ENCODE data around the gene C10orf67. TPM values are rescaled to one million over a fixed set of nuclear protein-coding genes. Genes with fewer than 3 reads are reported as not detected.

Gene C10orf67
- total RNA-seq, 1 experiment from 2014 or later = 0.13 TPM

- Histone ChIP-seq H3K36me3 (ENCODE audit: insufficient read depth, low read length, poor library complexity, severe bottlenecking) (no peaks in the 10 kb centered on the region), H3K27ac (ENCODE audit: low read depth, low read length, poor library complexity, severe bottlenecking) (no peak overlapping the region), H3K4me3 (ENCODE audit: low read depth, low read length, poor library complexity, severe bottlenecking) (no peak overlapping the region), H3K4me1 (ENCODE audit: insufficient read depth, low read length, poor library complexity, severe bottlenecking) (peaks cover 5% of the 10 kb centered on the region), H3K27me3 (replicated peaks; ENCODE audit: insufficient read depth, low read depth, low read length, poor library complexity) (no peaks in the 10 kb centered on the region), H3K9me3 (ENCODE audit: low read depth, low read length, poor library complexity, severe bottlenecking) (no peaks in the 10 kb centered on the region)
- DNase-seq (ENCODE audit: low spot score) = no peak
- POLR2A ChIA-PET (ENCODE audit: low non-redundant PET) = no interaction called here
- intact Hi-C loops (cut with micrococcal nuclease; ENCODE audit: unreplicated experiment) = loop anchor here (5.0 to 10.0 kb wide), 3 partner anchors 211 to 1239 kb away; no protein-coding TSS in a partner anchor
- TF ChIP-seq EZH2 (IDR thresholded peaks at IDR 0.05; ENCODE audit: borderline replicate concordance, low read depth, low read length, poor library complexity, severe bottlenecking) (no peak), CTCF (conservative IDR thresholded peaks at IDR 0.05; ENCODE audit: low read depth, low read length) (no peak)
- CTCF ChIA-PET = interaction anchor here (0.6 kb wide), 1 partner anchor 1205 kb away, joined by 7 read pairs; no protein-coding TSS in a partner anchor
- BruUV-seq (replicated peaks) = no TSS peak
These were observed 28.6 kb downstream of the C10orf67 start for GRCh38 chr10:23315966-23316365.

GRCh38 chr10:23314835-23315239 is 29.8 kb downstream of the C10orf67 start:
- peaks cover 5% of the 10 kb centered on the region for H3K4me1 ChIP-seq (ENCODE audit: insufficient read depth, low read length, poor library complexity, severe bottlenecking)
- no peaks in the 10 kb centered on the region for H3K27me3 ChIP-seq (replicated peaks; ENCODE audit: insufficient read depth, low read depth, low read length, poor library complexity)
- peak; percentile 86 for DNase-seq (ENCODE audit: low spot score)
- H3K9me3 ChIP-seq (ENCODE audit: low read depth, low read length, poor library complexity, severe bottlenecking) = no peaks in the 10 kb centered on the region
- no peaks in the 10 kb centered on the region for H3K36me3 ChIP-seq (ENCODE audit: insufficient read depth, low read length, poor library complexity, severe bottlenecking)
- intact Hi-C loops (cut with micrococcal nuclease; ENCODE audit: unreplicated experiment) = loop anchor here (5.0 to 10.0 kb wide), 4 partner anchors 212 to 1240 kb away; no protein-coding TSS in a partner anchor
- no peak overlapping the region for H3K27ac ChIP-seq (ENCODE audit: low read depth, low read length, poor library complexity, severe bottlenecking)
- no peak overlapping the region for H3K4me3 ChIP-seq (ENCODE audit: low read depth, low read length, poor library complexity, severe bottlenecking)
- TF ChIP-seq CTCF (conservative IDR thresholded peaks at IDR 0.05; ENCODE audit: low read depth, low read length) = peak; percentile 77
- no peak for TF ChIP-seq EZH2 (IDR thresholded peaks at IDR 0.05; ENCODE audit: borderline replicate concordance, low read depth, low read length, poor library complexity, severe bottlenecking)
- BruUV-seq (replicated peaks) = no TSS peak
- POLR2A ChIA-PET (ENCODE audit: low non-redundant PET) = no interaction called here
- CTCF ChIA-PET = interaction anchor here (0.5 to 1.2 kb wide), 6 partner anchors 23 to 341 kb away, joined by 3 to 8 read pairs (median 4); partner anchors contain the start of gene OTUD1

- H3K4me3 ChIP-seq (ENCODE audit: low read depth, low read length, poor library complexity, severe bottlenecking) = no peak overlapping the region
- no peaks in the 10 kb centered on the region for H3K9me3 ChIP-seq (ENCODE audit: low read depth, low read length, poor library complexity, severe bottlenecking)
- H3K4me1 ChIP-seq (ENCODE audit: insufficient read depth, low read length, poor library complexity, severe bottlenecking) = peaks cover 5% of the 10 kb centered on the region
- ChIA-PET POLR2A (ENCODE audit: low non-redundant PET) (no interaction called here), CTCF (no interaction called here)
- DNase-seq (ENCODE audit: low spot score) = no peak
- intact Hi-C loops (cut with micrococcal nuclease; ENCODE audit: unreplicated experiment) = loop anchor here (5.0 to 10.0 kb wide), 2 partner anchors 1206 to 1244 kb away; no protein-coding TSS in a partner anchor
- no peak for TF ChIP-seq EZH2 (IDR thresholded peaks at IDR 0.05; ENCODE audit: borderline replicate concordance, low read depth, low read length, poor library complexity, severe bottlenecking)
- no peak for TF ChIP-seq CTCF (conservative IDR thresholded peaks at IDR 0.05; ENCODE audit: low read depth, low read length)
- H3K36me3 ChIP-seq (ENCODE audit: insufficient read depth, low read length, poor library complexity, severe bottlenecking) = no peaks in the 10 kb centered on the region
- no peak overlapping the region for H3K27ac ChIP-seq (ENCODE audit: low read depth, low read length, poor library complexity, severe bottlenecking)
- no peaks in the 10 kb centered on the region for H3K27me3 ChIP-seq (replicated peaks; ENCODE audit: insufficient read depth, low read depth, low read length, poor library complexity)
- no TSS peak for BruUV-seq (replicated peaks)
These were observed 33.6 kb downstream of the C10orf67 start for GRCh38 chr10:23311034-23311433.

Measured in A673 (cell line).